GM12872 (cell line): ENCODE data around the gene ARHGEF10L.

Source experiments
- TF ChIP-seq, protein P1 (sequence below): IDR thresholded peaks from 3 replicates; pipeline ENCODE4 v1.5.1; 2011; ENCODE audit warnings: low read depth, mild to moderate bottlenecking, low read length, moderate library complexity; ENCODE audit not compliant: insufficient read depth

The ARHGEF10L gene

DNA sequence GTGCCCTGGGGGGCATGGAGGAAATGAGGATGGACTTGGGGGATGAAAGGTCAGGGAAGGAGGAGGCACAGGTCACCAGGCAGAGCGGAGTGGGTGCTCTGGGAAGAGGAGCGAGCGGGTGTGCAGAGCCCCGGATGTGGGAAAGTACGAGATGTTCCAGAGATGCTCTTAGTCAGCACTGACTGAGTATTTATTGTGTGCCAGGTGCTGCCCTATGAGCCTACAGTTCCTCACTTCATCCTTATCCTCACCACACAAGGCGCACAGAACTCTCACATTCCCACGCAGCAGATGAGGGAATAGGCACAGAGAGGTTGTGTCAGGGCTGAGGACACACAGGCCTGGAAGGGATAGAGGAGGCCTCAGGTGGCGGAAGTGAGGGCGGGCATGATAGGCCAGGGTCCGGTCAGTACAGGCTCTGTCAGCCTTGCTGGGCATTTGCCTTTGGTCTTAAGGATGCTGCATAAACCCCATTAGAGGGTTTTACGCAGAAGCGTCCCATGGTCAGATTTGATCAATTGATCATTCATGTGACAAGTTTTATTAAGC is 77.3 kb downstream of the ARHGEF10L start:
- TF ChIP-seq, protein P1, sequence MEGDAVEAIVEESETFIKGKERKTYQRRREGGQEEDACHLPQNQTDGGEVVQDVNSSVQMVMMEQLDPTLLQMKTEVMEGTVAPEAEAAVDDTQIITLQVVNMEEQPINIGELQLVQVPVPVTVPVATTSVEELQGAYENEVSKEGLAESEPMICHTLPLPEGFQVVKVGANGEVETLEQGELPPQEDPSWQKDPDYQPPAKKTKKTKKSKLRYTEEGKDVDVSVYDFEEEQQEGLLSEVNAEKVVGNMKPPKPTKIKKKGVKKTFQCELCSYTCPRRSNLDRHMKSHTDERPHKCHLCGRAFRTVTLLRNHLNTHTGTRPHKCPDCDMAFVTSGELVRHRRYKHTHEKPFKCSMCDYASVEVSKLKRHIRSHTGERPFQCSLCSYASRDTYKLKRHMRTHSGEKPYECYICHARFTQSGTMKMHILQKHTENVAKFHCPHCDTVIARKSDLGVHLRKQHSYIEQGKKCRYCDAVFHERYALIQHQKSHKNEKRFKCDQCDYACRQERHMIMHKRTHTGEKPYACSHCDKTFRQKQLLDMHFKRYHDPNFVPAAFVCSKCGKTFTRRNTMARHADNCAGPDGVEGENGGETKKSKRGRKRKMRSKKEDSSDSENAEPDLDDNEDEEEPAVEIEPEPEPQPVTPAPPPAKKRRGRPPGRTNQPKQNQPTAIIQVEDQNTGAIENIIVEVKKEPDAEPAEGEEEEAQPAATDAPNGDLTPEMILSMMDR: no peak

DNA sequence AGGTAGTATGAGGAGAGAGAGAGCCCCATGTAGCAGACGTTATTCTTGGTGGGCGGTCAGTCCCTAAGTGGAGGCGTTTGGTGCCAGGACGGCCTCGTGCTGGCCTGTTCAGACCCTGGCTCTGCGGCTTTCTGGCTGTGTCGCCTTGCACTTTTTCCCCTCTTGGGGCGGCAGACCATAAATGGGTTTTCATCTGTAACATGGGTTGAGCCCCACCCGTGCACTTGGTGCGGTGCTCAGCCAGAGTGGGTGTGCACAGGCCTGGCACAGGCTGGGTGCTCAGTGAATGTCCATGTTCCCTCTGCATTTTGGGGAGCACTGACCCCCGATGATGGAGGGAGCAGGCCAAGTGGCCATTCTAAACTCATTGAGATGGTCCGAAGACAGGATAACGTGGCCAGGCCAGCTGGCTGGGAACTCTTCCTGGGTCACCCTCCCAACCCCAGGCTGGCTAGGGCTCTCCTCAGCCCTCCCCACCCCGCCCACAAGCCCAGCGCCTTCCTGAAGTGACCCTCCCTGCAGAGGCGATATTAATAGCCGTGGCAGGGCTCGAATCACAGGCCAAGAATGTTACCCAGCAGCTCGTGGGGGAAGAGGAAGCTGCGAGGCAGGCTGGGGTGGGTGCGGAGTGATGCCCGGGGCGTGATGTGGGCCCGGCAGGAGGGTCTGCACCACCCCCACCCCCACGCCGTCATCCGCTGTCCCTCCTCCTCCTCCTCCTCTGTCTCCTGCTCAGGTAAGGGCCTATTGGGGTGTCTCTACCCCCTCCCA is 78.5 kb downstream of the ARHGEF10L start:
- TF ChIP-seq, protein P1: no peak

DNA sequence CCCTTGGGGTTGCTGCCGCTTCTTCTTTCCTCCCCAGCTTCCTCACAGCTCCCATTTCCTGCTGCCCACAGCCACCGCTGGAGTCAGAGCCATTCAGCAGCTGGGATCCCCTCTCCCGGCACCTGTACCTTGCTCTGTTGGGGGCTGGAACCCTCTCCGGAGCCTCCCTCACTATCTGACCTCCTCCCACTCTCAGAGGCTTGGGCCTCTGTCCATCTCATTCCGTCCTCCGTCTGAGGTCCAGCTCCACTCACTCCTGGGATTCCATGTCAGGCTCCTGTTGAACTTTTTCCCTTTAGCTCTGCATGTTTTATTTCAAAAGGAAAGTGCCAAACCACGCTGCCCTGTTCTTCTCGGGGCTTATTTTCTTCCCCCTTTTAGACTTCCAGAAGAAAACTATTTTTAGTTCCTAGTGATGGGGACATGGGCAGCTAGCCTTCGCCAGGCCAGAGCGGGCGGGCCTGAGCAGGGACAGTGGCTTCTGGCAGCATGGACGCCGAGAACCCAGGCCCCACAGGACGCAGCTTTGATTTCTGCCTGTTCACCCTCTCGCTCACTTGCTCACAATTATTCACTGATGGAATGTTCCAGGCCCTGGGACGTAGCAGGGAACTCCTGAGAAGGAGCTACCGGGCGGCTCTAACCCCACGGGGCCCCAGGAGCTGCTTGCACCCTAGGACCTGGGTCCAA is 79.2 kb downstream of the ARHGEF10L start:
- TF ChIP-seq, protein P1: no peak

DNA sequence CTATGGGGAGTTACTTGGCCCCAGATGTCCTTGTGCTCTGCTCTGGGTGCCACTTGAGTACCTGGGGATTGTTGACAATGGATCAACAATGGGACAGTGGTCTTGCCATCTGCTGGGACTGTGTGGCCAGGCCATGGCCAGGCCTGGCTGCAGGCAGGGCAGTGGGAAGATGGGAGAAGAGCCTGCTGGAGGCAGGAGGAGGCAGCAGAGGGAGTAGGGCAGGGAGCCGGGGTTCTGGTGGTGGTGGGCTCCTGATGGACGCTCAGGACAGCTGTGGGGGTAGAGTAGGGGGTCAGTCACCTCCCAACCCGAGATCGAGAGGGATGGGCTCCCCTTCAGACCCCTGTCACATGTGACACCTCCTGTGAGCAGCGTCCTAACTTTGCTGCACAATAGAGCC is 81.0 kb downstream of the ARHGEF10L start:
- TF ChIP-seq, protein P1: no peak

DNA sequence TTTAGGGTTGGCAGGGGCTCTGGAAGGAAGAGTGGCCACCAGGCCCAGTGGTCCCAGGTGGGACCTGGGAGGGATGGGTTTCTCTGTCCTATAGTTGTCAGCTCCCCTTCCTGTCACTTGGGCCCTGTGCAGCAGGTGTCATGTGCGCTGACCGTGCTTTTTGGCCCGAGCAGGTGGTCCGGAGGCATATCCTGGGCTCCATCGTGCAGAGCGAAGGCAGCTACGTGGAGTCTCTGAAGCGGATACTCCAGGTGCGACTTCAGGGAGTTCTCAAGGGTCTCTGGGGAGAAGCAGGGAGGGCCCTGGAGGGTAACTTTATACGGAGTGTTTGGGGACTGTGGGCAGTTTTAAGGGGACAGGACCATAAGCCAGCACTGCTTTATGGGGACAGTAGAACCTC is 82.2 kb downstream of the ARHGEF10L start:
- TF ChIP-seq, protein P1: no peak

DNA sequence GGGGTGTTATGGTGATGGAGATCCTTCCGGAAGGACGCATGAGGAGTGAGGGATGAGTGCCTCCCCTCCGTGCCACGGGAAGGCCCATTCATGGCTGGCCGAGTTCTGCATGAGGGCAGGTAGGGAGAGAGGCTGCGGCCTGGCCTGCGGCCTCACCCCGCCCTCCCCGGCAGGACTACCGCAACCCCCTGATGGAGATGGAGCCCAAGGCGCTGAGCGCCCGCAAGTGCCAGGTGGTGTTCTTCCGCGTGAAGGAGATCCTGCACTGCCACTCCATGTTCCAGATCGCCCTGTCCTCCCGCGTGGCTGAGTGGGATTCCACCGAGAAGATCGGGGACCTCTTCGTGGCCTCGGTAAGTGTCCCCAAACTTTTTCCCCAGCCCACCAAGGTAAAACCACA is 83.3 kb downstream of the ARHGEF10L start:
- TF ChIP-seq, protein P1: no peak

DNA sequence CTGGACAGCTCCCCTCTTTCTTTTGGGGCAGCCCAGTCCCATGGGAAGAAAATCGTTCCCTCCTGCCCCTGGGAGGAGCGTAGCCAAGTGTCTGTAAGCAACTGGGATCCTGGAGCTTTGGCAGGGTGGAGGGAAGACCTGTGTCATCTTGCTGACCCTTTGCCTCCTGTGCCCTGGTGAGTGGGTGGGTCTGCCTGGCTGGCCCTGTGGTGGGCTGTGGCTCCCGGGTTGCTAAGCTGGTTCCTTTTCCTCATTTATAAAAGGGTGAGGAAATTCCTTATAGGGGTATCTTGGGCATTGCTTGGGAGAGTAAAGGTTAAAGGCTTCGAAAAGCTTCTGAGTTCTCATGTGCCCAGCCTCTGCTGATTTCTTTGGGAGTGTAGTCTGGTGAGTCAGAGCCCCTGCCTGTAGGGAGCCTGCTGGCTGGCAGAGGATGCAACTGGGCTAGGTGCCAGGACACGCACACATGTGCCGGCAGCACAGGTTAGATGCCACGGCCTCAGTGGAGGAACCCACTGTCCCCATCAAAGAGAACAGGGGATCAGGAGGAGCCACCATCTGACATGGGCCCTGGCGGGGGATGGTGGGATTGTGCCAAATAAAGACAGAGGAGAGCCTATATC is 85.2 kb downstream of the ARHGEF10L start:
- TF ChIP-seq, protein P1: no peak
